GM18498 (cell line): ENCODE data around the gene CROCC2.

Experiments used
- ATAC-seq: cut with Tn5 transposase; IDR thresholded peaks from one replicate; pipeline ENCODE4 v1.9.1; 2021; ENCODE audit warnings: mild to moderate bottlenecking, moderate library complexity; ENCODE audit not compliant: unreplicated experiment

The CROCC2 gene

GRCh38 chr2:240904216-240905175 is 1.6 kb upstream of the CROCC2 start:
- ATAC-seq = no peak

DNA sequence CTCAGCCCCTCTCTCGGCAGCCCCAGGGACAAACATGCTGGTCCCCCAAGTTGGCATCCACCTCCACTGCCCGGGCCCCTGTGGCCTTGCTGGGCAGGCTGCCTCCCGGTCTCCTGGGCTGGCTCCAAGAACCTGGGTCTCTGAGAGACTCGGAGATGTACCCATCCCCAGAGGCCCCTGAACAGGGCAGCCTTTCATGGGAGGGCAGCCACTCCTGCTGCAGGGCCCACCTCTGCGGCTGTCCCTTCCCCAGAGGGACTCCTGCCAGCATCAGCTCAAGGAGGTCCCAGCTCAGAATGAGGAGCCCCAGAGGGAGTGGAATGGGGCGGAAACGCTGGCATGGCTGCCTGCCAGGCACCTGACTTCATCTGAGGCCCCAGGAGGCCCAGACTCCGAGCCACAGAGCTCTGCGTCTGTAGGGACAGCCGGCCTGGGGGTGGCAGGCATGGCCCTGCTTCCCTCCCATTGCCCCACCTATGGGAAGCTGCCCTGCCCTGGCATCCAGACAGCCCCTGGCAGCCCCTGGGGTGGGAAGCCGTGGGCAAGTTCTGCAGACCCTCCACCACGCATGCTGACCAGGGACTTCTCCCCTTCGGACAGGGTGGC is 857 bp upstream of the CROCC2 start:
- no peak for ATAC-seq

- ATAC-seq = no peak
Observed at GRCh38 chr2:240906911-240907590, 915 bp downstream of the CROCC2 start.

DNA sequence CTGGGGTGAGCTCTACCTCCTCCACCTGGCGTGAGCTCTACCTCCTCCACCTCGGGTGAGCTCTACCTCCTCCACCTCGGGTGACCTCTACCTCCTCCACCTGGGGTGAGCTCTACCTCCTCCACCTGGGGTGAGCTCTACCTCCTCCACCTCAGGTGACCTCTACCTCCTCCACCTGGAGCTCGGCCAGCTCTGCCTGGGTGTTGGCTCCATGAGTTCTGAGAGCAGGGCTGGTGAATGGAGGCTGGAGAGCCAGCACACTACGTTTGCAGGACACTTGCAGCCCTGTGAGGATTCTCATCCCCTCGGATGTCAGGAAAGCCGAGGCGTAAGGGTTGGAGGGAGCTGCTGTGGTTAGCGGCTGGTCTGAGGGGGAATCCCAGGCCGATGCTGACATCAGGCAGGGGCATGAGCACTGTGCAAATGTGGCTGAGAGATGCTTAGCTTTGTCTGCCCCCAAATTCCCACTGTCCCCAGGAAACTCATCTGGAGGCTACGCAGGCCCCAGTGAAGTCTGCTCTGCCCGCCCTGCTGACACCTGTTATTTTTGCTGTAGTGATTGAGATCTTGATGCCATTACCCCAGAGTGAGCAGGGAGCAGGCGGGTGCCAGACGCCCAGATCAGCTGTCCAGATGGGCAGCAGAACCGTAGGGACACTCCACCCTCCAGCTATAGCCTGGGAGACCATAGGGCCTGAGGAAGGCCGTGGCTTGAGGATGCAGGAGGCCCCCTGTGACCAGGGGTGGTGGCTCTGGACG is 3.3 kb downstream of the CROCC2 start:
- no peak for ATAC-seq

- ATAC-seq = no peak
Observed at GRCh38 chr2:240911641-240912265, 5.6 kb downstream of the CROCC2 start.

DNA sequence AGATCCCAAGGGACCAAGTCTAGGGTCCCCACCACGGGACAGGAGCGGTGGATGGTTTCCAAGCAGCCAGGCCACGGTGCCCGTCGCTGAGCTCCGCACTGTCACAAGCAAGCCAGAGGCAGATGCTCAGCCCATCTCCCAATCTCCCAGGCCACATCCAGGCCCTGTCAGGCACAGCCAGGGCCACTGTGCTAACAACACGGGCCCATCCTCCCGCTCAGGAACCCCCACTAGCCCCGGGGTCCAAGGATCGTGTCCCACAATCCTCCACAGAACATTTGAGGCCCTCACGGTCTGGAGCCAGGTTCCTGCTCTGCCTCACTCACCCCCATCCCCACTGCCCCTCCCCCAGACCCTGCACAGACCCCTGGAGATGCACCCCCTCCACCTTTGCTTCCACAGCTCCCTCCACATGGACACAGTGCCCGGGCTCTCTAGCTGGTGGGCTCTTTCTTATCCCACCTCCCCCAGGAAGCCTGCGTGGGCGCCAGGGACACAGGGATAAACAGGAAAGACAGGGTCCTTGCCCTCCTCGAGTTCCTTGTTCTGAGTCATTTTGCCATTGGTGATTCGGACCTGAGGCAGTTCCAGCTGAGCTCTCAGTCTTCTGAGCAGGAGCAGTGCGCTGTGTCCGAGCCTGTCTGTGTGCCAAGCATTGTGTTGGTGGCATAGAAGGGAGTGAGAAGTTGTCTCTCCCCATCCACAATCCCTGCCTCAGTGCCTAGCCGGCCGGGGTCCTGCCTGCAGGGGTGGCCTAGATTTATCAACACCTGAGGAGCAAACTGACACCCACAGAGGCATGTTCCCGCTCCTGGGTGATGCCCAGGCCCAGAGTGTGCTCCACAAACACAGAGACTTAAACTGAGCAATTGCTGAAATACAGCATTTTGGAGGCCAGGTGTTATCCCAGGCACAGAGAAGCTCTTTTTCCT is 7.0 kb downstream of the CROCC2 start:
- no peak for ATAC-seq

- ATAC-seq = no peak
Observed at GRCh38 chr2:240913810-240914644, 7.9 kb downstream of the CROCC2 start.

DNA sequence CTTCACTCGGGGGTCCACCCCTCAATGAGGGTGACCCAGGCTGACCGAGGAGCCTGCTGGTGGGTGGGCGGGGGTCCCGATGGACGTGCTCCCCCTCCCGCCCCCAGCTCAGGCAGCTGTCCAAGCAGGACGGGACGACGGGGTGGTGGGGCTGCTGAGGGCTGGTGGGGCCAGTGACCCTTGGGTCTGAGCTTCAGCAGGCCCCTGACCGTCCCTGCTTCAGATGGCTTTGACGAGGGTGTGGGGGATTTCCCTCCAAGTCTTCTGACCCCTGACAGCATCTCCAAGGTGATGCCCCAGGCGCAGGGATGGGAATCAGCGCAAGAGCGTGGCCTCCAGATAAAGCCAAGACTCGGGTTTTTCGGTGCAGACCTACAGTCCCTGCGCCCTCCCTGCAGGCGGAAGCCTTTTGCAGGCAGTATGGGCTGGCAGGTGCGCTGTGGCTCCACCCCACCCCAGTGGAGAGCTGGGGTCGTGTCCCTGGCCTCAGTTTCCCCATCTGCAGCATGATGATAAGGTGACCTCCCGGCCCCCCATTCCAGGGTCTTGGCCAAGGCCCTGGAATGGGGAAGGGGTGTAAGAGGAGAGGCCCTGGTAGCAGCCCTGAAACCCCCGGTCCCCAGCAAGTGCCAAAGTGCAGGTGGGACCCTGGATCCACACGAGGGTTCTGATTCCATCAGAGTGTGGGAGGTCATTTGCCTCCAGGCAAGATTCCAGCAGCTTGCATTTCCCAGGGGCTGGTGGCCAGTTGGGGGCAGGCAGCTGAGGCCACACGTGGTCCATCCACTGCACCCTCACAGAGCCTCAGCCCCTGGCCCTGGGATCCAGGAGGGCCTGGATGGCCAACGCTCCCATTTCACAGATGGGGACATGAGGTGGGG is 8.7 kb downstream of the CROCC2 start:
- no peak for ATAC-seq

DNA sequence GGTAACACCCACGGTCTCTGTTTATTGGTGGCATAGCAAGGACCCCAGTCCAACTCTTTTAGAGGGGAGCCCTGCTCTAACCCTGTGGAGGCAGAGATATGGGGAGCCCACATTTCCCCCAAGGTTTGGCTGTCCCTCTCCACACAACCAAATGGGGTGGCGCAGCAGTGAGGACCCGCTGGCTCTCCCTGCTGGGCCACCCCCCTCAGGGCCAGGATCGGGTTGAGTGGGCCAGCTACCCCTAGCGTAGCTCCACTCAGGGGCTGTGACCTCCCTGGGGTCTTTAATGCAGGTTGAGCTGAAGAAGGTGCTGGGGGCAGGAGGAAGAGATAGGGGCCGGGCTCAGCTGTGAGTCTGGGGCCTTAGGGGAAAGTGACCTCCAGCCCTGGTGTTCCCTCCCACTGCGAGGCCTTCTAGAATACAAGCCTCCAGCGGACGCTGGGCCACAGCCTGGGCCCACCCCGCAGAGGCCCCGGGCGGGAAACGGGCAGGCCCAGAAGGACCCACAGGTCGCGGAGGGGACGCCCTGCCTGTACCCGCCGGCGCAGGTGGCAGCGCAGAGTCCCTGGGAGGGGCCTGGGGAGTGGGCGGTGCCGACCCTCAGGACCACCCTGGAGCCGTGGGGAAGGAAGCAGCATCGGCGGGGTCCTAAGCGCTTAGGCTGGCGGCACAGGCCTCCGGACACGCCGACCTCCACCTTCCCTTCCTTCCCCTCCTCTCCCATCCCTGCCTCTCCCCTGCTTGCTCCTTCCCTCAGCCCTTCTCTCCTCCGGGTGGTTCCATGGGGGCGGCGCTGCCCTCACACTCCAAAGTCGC is 9.6 kb downstream of the CROCC2 start:
- ATAC-seq = no peak

- ATAC-seq = no peak
Observed at GRCh38 chr2:240916571-240917008, 10.5 kb downstream of the CROCC2 start.

- ATAC-seq = no peak
Observed at GRCh38 chr2:240917009-240917683, 11.0 kb downstream of the CROCC2 start.

GRCh38 chr2:240917684-240918257 is 11.6 kb downstream of the CROCC2 start:
- no peak for ATAC-seq

DNA sequence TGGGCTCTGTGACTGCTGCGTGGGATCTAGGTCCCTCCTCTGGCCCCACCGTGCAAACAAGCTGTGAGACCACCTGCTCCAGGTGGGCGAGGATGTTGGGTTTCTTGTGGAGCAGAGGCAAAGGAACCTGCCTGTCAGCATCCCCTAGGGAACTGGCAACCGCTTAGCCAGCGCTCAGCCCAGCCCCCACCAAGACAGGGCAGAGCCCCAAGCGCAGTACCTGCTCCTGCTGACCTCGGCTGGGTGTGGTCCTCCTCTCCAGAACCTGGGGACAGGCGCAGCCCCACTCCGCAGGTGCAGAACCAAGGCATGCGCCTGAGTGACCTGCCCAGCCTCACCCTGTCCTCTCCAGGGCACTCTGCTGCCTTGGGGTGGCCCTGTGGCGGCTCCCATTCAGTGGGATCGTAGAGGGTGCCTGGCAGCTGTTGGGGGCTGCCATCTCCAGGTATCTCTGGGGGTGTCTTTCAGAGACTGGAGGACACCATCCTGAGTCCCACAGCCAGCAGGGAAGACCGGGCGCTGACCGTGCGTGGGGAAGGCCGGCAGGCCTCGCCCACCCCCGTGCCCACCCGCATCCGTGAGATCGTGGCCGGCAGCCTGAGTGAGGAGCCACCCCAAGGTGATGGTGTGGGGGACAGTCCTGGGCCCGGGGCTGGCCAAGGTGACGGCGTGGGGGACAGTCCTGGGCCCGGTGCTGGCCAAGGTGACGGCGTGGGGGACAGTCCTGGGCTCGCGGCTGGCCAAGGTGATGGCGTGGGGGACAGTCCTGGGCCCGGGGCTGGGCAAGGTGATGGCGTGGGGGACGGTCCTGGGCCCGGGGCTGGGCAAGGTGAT is 12.3 kb downstream of the CROCC2 start:
- no peak for ATAC-seq

DNA sequence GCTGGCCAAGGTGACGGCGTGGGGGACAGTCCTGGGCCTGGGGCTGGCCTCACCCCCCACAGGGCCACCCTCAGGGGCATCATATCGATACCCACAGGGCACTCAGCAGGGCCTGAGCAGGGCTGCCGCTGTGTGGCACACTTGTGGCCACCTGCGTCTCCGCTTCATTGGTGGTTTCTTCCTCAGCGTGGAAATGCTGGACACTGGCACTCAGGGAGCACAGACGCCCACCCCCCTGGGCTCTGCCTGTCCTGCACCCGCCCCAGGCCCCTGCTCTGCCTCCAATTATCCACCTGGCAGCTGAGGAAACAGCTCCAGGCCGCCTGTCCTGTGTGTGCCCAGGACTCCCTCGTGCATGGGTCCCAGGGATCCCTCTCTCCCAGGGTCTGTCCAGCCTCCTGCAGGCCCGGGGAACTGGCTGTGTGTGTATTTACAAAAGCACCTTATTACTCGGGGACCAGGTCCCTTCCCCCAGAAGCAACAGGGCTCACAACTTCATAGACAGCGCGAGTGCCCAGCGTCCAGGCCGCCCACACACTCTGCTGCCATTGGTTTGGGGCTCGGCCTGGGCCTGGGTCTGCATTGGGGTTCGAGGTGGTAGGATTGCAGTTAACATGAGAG is 13.1 kb downstream of the CROCC2 start:
- no peak for ATAC-seq
